ENCODE measurements around the gene CELA2A. TPM values are rescaled to one million over a fixed set of nuclear protein-coding genes. Genes with fewer than 3 reads are reported as not detected.
A peak's percentile ranks its signal among the peaks of the same experiment; 100 is the strongest.

The CELA2A gene
- total and polyA plus RNA-seq, 9 of the 15 experiments (the other 6 are each of a cell fraction or from before 2014, with no cell fraction given), result 0.62 TPM; not detected in 8

- no peak for TF ChIP-seq POLR2A (conservative IDR thresholded peaks at IDR 0.05)
- TF ChIP-seq CBFB (CRISPR knock-in tag; IDR thresholded peaks at IDR 0.05), result 0 out of 2 replicates have a peak, but pooled peaks have one; percentile 6
- no peak for TF ChIP-seq HDAC6 (IDR thresholded peaks at IDR 0.05; ENCODE audit: low read depth, low read length)
- no peak for TF ChIP-seq TRIM28 (IDR thresholded peaks at IDR 0.05)
- peak; percentile 45; the same call in 1 of the 2 replicates for TF ChIP-seq MTA3 (IDR thresholded peaks at IDR 0.05; ENCODE audit: borderline replicate concordance)
- TF ChIP-seq EGR1 (conservative IDR thresholded peaks at IDR 0.05), result peak; percentile 80
- TF ChIP-seq ZNF217 (CRISPR knock-in tag; IDR thresholded peaks at IDR 0.05), result no peak
- no peak for TF ChIP-seq USF1 (CRISPR knock-in tag; IDR thresholded peaks at IDR 0.05)
- peak; percentile 70 for TF ChIP-seq ETV1 (tag; conservative IDR thresholded peaks at IDR 0.05; ENCODE audit: low read depth)
- peak; percentile 65; the same call in 1 of the 2 replicates for TF ChIP-seq EP300 (IDR thresholded peaks at IDR 0.05; ENCODE audit: low read length)
- peak; percentile 83 for TF ChIP-seq ETV5 (CRISPR knock-in tag; IDR thresholded peaks at IDR 0.05; ENCODE audit: low read depth)
- no peak for TF ChIP-seq KLF1 (tag; IDR thresholded peaks at IDR 0.05)
- no peak for TF ChIP-seq ZNF518B (CRISPR knock-in tag; IDR thresholded peaks at IDR 0.05)
- no peak for TF ChIP-seq WHSC1 (IDR thresholded peaks at IDR 0.05; ENCODE audit: low read length)
- no peak for TF ChIP-seq ZNF75A (CRISPR knock-in tag; IDR thresholded peaks at IDR 0.05)
- TF ChIP-seq ZBTB11 (CRISPR knock-in tag; IDR thresholded peaks at IDR 0.05), result no peak
- peak; percentile 15; the same call in 1 of the 2 replicates for TF ChIP-seq MTA2 (IDR thresholded peaks at IDR 0.05; ENCODE audit: low read depth)
- no peak for TF ChIP-seq ETS2 (tag; IDR thresholded peaks at IDR 0.05; ENCODE audit: borderline replicate concordance, poor library complexity, severe bottlenecking)
- TF ChIP-seq ETV6 (IDR thresholded peaks at IDR 0.05; ENCODE audit: borderline replicate concordance in 1 of 2, low read depth in 2 of 2, low read length in 1 of 2), result peak; percentile 46 to 67; a peak in 1 of 4 replicates
- no peak for TF ChIP-seq ETV6 (CRISPR knock-in tag; IDR thresholded peaks at IDR 0.05; ENCODE audit: borderline replicate concordance)
- TF ChIP-seq POLR2AphosphoS2 (IDR thresholded peaks at IDR 0.05; ENCODE audit: low read length), result no peak
- peak; percentile 39; the same call in 1 of the 2 replicates for TF ChIP-seq KLF16 (IDR thresholded peaks at IDR 0.05)
These were observed 39.2 kb upstream of the CELA2A start (continued) for GRCh38 chr1:15417059-15417934.

Measured in K562 (cell line).